Anterior cingulate cortex (tissue), 58 donors: ENCODE results near the gene AKAP9.
"Not testable (repeated sequence)": the region's sequence is repeated elsewhere in the genome, so short reads cannot be mapped to it uniquely, and the experiment has no call there.

Experiments used
- DNase-seq, 58 donors: peaks; one replicate each; lab custom pipeline; 2025; lab: John Stamatoyannopoulos, UW

The AKAP9 gene

GRCh38 chr7:92119213-92119759, 178.6 kb downstream of the AKAP9 start:
- no peak for DNase-seq

DNA sequence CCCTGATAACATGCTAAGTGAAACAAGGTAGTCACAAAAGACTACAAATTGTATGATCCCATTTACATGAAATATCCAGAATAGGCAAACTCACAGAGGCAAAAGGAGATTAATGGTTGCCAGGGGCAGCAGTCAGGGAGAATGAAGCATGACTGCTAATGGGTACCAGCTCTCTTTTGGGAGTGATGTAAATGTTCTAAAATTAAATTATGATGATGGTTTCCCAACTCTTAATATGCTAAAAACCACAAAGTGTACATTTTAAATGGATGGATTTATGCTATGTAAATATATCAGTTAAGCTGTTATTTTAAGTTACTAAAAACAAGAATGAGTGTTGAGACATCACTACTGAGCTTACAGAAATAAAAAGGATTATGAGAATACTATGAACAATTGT, 181.0 kb downstream of the AKAP9 start:
- no peak for DNase-seq

DNA sequence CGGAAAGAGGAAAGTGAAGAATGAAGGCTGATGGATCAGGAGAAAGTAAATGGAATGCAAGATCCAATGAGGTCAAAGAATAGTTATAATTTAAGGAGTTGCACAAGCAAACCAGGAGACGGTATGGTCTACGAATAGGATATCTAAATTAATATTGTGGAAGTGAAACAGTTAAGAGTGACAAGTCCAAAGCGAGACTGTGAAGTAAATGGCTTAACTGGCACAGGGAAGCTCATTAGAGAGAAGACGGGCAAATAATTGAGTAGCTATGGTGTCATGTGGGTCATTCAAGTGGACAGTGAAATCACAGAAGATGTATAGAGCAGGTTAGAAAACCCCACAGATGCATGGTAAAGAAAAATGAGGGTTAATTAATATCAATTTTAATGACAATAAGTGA, 190.4 kb downstream of the AKAP9 start:
- no peak for DNase-seq

DNA sequence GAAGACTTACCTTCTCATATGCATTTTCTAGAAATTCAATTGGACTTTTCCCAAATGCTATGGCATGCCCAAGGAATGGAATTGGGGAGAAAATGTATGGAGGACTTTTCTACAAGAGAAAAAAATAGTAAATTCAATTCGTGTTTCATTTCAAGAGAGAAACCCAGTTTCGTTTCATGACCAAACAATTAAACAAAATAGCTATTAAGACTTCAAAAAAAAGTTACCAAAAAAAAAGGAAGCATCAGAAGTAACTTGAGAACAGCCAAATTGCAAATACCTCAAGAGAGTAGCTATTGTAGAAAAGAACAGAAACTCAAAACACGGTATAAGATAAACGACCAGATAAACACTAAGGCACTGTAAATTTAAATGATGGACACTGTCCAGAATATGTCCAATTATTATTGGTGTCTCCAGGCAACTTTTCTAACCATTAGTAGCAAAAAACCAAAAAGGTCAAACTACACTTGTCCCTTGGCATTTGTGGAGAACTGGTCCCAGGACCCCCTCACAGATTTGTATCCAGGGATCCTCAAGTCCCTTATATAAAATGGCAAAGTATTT, 191.2 kb downstream of the AKAP9 start:
- DNase-seq, result no peak

- peak in 1 of 58 donors; percentile 36 for DNase-seq
Measured at GRCh38 chr7:92133133-92133736, 192.6 kb downstream of the AKAP9 start.

- peak in 57 of 58 donors; percentile 28 to 84 (median 67) for DNase-seq
Measured at GRCh38 chr7:92133737-92134270, 193.1 kb downstream of the AKAP9 start.

GRCh38 chr7:92134271-92135051, 193.8 kb downstream of the AKAP9 start, which contains the start of gene CYP51A1:
Gene CYP51A1 (minus strand): TSS chr7:92134477. CDS start chr7:92134364, 113 bp downstream.
- DNase-seq, result peak; percentile 72 to 97 (median 91)

DNA sequence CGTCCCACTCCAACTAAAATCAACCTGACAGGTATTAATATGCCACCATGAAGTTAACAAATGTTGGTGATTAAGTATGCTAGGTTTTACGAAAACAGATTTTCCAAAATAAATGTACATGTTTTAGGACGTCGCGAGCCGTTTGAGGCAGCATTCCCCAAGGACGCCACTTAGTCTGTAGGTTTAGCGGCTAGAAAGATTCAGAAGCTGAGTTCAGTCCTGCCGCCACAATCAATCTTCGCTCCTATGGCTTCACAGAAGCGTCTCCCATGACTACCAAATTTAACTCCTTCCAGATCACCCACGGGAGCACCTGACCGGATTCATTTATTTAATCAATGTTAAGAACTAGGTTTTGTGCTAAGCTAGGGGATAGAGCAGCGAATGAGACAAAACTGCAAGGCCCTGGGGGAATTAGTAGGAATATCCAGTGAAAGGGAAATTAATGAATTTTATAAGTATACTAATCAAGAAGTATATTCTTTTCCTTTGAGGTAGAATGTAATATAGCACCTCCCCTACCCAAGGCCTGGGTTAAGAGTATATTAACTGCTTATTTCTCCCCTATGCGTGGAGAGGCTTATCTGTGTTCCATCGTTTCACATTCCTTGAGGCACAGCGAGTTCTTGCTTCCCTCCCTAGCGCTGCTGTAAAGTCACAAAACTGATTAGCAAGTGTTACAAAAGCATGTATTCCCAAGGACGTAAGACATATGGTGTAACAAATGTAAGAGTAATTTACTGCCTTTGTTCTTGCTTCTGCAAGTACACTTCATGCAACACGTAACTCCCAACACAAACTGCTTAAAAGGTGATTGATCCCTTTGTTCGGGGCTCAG, 194.6 kb downstream of the AKAP9 start:
- peak in 33 of 58 donors; percentile 7 to 73 (median 41) for DNase-seq

GRCh38 chr7:92137557-92137956, 196.9 kb downstream of the AKAP9 start:
- DNase-seq, result no peak

- no peak for DNase-seq
Measured at GRCh38 chr7:92141161-92141560, 200.5 kb downstream of the AKAP9 start.

DNA sequence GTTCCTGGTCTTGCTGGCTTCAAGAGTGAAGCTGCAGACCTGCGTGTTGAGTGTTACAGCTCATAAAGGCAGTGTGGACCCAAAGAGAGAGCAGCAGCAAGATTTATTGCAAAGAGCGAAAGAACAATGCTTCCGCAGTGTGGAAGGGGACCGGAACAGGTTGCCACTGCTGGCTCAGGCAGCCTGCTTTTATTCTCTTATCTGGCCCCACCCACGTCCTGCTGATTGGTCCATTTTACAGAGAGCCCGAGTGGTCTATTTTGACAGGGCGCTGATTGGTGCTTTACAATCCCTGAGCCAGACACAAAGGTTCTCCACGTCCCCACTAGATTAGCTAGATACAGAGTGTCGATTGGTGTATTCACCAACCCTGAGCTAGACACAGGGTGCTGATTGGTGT, 202.1 kb downstream of the AKAP9 start:
- not testable (repeated sequence) for DNase-seq

DNA sequence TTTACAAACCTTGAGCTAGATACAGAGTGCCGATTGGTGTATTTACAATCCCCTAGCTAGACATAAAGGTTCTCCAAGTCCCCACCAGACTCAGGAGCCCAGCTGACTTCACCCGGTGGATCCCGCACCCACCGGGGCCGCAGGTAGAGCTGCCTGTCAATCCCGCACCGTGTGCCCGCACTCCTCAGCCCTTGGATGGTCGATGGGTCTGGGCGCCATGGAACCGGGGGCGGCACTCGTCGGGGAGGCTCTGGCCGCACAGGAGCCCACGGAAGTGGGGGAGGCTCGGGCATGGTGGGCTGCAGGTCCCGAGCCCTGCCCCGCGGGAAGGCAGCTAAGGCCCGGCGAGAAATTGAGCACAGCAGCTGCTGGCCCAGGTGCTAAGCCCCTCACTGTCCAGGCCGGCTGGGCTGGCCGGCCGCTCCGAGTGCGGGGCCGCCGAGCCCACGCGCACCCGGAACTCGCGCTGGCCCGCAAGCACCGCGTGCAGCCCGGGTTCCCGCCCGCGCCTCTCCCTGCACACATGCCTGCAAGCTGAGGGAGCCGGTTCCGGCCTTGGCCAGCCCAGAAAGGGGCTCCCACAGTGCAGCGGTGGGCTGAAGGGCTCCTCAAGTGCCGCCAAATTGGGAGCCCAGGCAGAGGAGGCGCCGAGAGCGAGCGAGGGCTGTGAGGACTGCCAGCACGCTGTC, 202.7 kb downstream of the AKAP9 start:
- DNase-seq, result not testable (repeated sequence)

GRCh38 chr7:92149736-92150239, 209.1 kb downstream of the AKAP9 start:
- no peak for DNase-seq

DNA sequence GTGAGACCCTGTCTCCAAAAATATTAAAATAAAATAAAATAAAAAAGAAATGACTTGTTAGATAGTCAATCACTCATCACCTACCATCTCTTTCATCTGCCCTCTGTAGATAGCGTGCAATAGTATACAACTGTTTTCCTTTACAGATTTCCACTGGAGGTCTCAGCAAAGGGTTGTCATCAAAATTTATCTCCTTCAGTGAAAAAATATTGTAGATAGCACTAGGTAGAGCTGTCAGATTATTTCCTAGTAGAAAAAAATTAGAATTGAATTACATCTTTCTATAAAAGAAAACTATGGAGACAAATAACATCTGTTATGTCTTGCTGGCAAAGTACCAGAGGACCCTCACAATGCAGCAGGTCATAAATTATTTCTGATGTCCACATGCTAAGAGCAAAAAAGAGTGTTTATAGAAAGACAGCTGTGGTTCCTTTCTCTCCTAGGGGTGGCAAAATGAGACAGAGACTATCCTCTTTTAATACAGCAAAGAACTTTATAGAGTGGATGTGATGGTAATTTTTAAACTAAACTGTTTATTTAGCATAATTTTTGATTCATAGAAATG, 209.9 kb downstream of the AKAP9 start:
- DNase-seq, result no peak

- no peak for DNase-seq
Measured at GRCh38 chr7:92155108-92155739, 214.6 kb downstream of the AKAP9 start.

DNA sequence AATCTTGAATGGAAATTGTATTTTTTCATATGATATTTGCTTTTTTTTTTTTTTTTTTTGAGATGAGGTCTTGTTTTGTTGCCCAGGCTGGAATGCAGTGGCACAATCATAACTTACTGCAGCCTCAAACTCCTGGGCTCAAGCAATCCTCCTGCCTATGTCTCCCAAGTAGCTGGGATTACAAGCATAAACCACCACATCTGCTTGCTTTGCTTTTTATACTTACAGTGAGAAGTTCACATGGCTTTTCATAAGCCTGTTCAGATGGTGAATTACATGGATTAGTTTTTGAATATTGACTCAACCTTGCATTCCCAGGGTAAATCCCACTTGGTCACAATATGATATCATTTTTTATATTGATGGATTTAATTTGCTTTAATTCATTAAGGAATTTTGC, 216.3 kb downstream of the AKAP9 start:
- no peak for DNase-seq

GRCh38 chr7:92158660-92159575, 218.3 kb downstream of the AKAP9 start:
- no peak for DNase-seq
